A673 (cell line): ENCODE data around the gene SEC31B. TPM values are rescaled to one million over a fixed set of nuclear protein-coding genes. Genes with fewer than 3 reads are reported as not detected.
A peak's percentile ranks its signal among the peaks of the same experiment; 100 is the strongest.

Experiments used
- BruUV-seq: library from RNA; stranded (reverse); fragments of 400-500 nt; replicated peaks from 2 replicates; lab custom pipeline; 2021; lab: Mats Ljungman, UMichigan
- CTCF ChIA-PET: fragments of 300-600 bp; sonication (Branson Sonifier 250); formaldehyde crosslinking; loops from one replicate; lab custom pipeline; 2022; ENCODE audit warnings: antibody characterized with exemption; lab: Charles Lee
- POLR2A ChIA-PET: fragments of 300-600 bp; sonication (Branson Sonifier 250); formaldehyde crosslinking; loops from one replicate; lab custom pipeline; 2022; ENCODE audit warnings: antibody characterized with exemption; ENCODE audit not compliant: low non-redundant PET; lab: Charles Lee
- DNase-seq: peaks from one replicate; pipeline ENCODE4 v3.0.0-alpha.2; 2015; ENCODE audit warnings: low spot score
- H3K27ac ChIP-seq: fragments of 200-600 bp; sonication (generic); 2 replicates; pipeline ENCODE4 v1.5.1; 2016; ENCODE audit warnings: mixed run types, low read depth, mild to moderate bottlenecking, mixed read lengths, antibody characterized with exemption, low read length; ENCODE audit not compliant: poor library complexity, severe bottlenecking
- H3K27me3 ChIP-seq: fragments of 200-600 bp; sonication (generic); replicated peaks from 2 replicates; pipeline ENCODE4 v1.6.1; 2017; ENCODE audit warnings: mixed run types, low read depth, mild to moderate bottlenecking, mixed read lengths, antibody characterized with exemption, low read length; ENCODE audit not compliant: insufficient read depth, poor library complexity
- H3K36me3 ChIP-seq: fragments of 200-600 bp; sonication (generic); 2 replicates; pipeline ENCODE4 v1.6.1; 2016; ENCODE audit warnings: mixed run types, mild to moderate bottlenecking, mixed read lengths, antibody characterized with exemption, low read length; ENCODE audit not compliant: insufficient read depth, poor library complexity, severe bottlenecking
- H3K4me1 ChIP-seq: fragments of 200-600 bp; sonication (generic); 2 replicates; pipeline ENCODE4 v1.6.1; 2017; ENCODE audit warnings: mixed run types, mild to moderate bottlenecking, mixed read lengths, antibody characterized with exemption, low read length; ENCODE audit not compliant: insufficient read depth, poor library complexity, severe bottlenecking
- H3K4me3 ChIP-seq: fragments of 200-600 bp; sonication (generic); 2 replicates; pipeline ENCODE4 v1.5.1; 2016; ENCODE audit warnings: low read depth, mixed run types, mild to moderate bottlenecking, mixed read lengths, low read length; ENCODE audit not compliant: poor library complexity, severe bottlenecking
- H3K9me3 ChIP-seq: fragments of 200-600 bp; sonication (generic); 2 replicates; pipeline ENCODE4 v1.6.1; 2016; ENCODE audit warnings: mixed run types, low read depth, mild to moderate bottlenecking, mixed read lengths, antibody characterized with exemption, low read length; ENCODE audit not compliant: poor library complexity, severe bottlenecking
- CTCF ChIP-seq: fragments of 300-800, 200-600 bp; sonication (generic); conservative IDR thresholded peaks from 2 replicates; pipeline ENCODE4 v1.5.1; 2017; ENCODE audit warnings: low read depth, mild to moderate bottlenecking, antibody characterized with exemption, low read length, moderate library complexity, mixed read lengths
- EZH2 ChIP-seq: fragments of 200-600 bp; sonication (generic); IDR thresholded peaks from 2 replicates; pipeline ENCODE4 v1.6.1; 2017; ENCODE audit warnings: borderline replicate concordance, low read depth, mild to moderate bottlenecking, mixed read lengths, antibody characterized with exemption, low read length; ENCODE audit not compliant: poor library complexity, severe bottlenecking
- intact Hi-C: fragments of 100-400 bp; cut with micrococcal nuclease; formaldehyde crosslinking; loops from one replicate; pipeline ENCODE4 v1.10.0; 2022; ENCODE audit not compliant: unreplicated experiment
- total RNA-seq: library from RNA; stranded (reverse); gene quantifications from 2 replicates; pipeline ENCODE4 v1.2.3, GENCODE V29; 2021

The SEC31B gene
- total RNA-seq, 1 experiment from 2014 or later, result 3.8 TPM

GRCh38 chr10:100551196-100551595 is 31.5 kb upstream of the SEC31B start:
- intact Hi-C loops, result no loop called here
- BruUV-seq, result TSS peak; percentile 7
- CTCF ChIA-PET, result no interaction called here

GRCh38 chr10:100544950-100545349 is 25.3 kb upstream of the SEC31B start:
- no TSS peak for BruUV-seq

More at GRCh38 chr10:100551196-100551595, 31.5 kb upstream of the SEC31B start:
- Histone ChIP-seq H3K9me3 (no peaks in the 10 kb centered on the region), H3K36me3 (peaks cover 30% of the 10 kb centered on the region), H3K4me1 (no peaks in the 10 kb centered on the region), H3K27me3 (no peaks in the 10 kb centered on the region), H3K27ac (no peak overlapping the region), H3K4me3 (no peak overlapping the region)
- DNase-seq, result no peak
- TF ChIP-seq CTCF (no peak), EZH2 (no peak)
- POLR2A ChIA-PET, result no interaction called here

GRCh38 chr10:100537475-100537874 is 17.8 kb upstream of the SEC31B start:
- CTCF ChIA-PET, result no interaction called here
- no peak overlapping the region for H3K27ac ChIP-seq
- no peak for TF ChIP-seq EZH2
- BruUV-seq, result no TSS peak
- H3K4me3 ChIP-seq, result no peak overlapping the region
- H3K27me3 ChIP-seq, result no peaks in the 10 kb centered on the region
- intact Hi-C loops, result no loop called here
- H3K36me3 ChIP-seq, result peaks cover 37% of the 10 kb centered on the region
- no peak for DNase-seq
- POLR2A ChIA-PET, result no interaction called here
- H3K9me3 ChIP-seq, result no peaks in the 10 kb centered on the region
- H3K4me1 ChIP-seq, result peaks cover 13% of the 10 kb centered on the region

More at GRCh38 chr10:100544950-100545349, 25.3 kb upstream of the SEC31B start:
- TF ChIP-seq CTCF, result no peak
- TF ChIP-seq EZH2, result no peak
- Histone ChIP-seq H3K9me3 (no peaks in the 10 kb centered on the region), H3K4me1 (no peaks in the 10 kb centered on the region), H3K36me3 (peaks cover 79% of the 10 kb centered on the region), H3K27ac (no peak overlapping the region), H3K4me3 (no peak overlapping the region), H3K27me3 (no peaks in the 10 kb centered on the region)
- intact Hi-C loops, result no loop called here
- POLR2A ChIA-PET, result no interaction called here
- no peak for DNase-seq
- CTCF ChIA-PET, result no interaction called here
